ENCODE results near the gene MOB3B.

MOB3B gene

DNA sequence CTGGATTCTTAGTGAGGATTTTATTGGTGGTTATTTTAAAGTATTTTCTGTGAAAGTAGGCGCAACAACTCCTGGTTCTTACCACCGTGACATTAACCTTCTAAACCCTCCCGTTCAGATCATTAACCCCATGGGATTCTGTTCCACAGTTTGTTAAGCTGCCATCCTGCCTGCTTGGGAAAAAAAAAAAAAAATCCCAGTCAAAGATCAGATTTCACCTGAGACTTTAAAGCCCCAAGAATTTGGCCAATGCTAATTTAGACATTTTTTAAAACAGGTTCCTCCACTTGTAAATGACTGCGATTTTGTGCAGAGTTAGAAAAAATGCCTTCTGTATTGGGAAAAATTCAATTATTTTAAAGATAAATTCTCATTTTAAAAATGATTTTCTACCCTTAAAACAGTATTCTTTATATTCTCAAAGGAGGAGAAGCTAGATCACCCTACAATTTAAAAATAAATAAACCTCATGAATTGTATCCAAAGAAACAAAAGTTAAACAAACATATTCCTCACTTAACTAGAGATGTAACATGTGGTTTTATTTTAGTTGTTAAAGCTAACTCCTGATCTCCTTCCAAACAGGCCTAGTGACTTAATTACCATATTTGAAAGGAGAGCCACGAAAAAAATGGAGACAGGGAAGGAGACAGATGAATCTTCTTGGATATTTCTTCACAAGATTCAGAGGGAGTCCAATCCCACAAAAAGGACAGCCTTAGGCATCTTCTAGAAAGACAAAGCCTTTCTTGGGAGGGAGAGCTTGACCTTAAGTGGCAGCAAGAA, 98.7 kb downstream of the MOB3B start:
- no peak for TF ChIP-seq ZFP30 (CRISPR knock-in tag; IDR thresholded peaks at IDR 0.05)
- TF ChIP-seq SNAI2 (CRISPR knock-in tag; IDR thresholded peaks at IDR 0.05): no peak
- no peak for TF ChIP-seq TCF4 (CRISPR knock-in tag; IDR thresholded peaks at IDR 0.05; ENCODE audit: borderline replicate concordance)
- no peak for ATAC-seq

DNA sequence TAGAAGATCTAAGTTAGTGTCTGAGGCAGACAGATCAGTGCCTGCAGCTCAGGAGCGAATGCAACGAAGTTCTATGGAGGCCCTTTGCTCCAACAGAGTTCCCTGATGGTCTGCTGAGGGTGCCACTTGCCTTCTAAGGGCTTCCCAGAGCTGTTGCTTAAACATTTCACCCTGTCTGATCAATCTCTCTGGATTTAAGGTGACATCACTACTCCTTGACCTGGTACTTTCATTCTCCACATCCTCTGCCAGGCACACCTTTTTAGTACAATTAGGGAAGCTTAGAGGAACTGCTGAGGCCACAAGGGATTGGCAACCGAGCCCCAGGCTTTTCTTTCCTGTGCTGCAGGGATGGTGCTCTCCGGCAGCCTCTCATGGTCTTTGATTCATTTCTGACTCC, 99.7 kb downstream of the MOB3B start:
- TF ChIP-seq ZC3H10 (CRISPR knock-in tag; IDR thresholded peaks at IDR 0.05) (no peak), GLIS3 (CRISPR knock-in tag; IDR thresholded peaks at IDR 0.05) (no peak), TCF4 (CRISPR knock-in tag; IDR thresholded peaks at IDR 0.05; ENCODE audit: borderline replicate concordance) (no peak), PPARA (CRISPR knock-in tag; IDR thresholded peaks at IDR 0.05; ENCODE audit: borderline replicate concordance) (no peak), ARNTL (CRISPR knock-in tag; IDR thresholded peaks at IDR 0.05; ENCODE audit: borderline replicate concordance, low read depth) (no peak), ISL1 (CRISPR knock-in tag; IDR thresholded peaks at IDR 0.05) (no peak), OSR1 (CRISPR knock-in tag; IDR thresholded peaks at IDR 0.05) (no peak), CSRNP3 (CRISPR knock-in tag; IDR thresholded peaks at IDR 0.05) (no peak), RARB (CRISPR knock-in tag; IDR thresholded peaks at IDR 0.05) (no peak), ZNF8 (CRISPR knock-in tag; IDR thresholded peaks at IDR 0.05) (no peak), CSDC2 (CRISPR knock-in tag; IDR thresholded peaks at IDR 0.05) (no peak), ZNF70 (CRISPR knock-in tag; IDR thresholded peaks at IDR 0.05) (no peak), ZFP30 (CRISPR knock-in tag; IDR thresholded peaks at IDR 0.05) (no peak), SNAI2 (CRISPR knock-in tag; IDR thresholded peaks at IDR 0.05) (no peak), ESRRG (CRISPR knock-in tag; IDR thresholded peaks at IDR 0.05) (no peak)
- TF ChIP-seq, protein P1, sequence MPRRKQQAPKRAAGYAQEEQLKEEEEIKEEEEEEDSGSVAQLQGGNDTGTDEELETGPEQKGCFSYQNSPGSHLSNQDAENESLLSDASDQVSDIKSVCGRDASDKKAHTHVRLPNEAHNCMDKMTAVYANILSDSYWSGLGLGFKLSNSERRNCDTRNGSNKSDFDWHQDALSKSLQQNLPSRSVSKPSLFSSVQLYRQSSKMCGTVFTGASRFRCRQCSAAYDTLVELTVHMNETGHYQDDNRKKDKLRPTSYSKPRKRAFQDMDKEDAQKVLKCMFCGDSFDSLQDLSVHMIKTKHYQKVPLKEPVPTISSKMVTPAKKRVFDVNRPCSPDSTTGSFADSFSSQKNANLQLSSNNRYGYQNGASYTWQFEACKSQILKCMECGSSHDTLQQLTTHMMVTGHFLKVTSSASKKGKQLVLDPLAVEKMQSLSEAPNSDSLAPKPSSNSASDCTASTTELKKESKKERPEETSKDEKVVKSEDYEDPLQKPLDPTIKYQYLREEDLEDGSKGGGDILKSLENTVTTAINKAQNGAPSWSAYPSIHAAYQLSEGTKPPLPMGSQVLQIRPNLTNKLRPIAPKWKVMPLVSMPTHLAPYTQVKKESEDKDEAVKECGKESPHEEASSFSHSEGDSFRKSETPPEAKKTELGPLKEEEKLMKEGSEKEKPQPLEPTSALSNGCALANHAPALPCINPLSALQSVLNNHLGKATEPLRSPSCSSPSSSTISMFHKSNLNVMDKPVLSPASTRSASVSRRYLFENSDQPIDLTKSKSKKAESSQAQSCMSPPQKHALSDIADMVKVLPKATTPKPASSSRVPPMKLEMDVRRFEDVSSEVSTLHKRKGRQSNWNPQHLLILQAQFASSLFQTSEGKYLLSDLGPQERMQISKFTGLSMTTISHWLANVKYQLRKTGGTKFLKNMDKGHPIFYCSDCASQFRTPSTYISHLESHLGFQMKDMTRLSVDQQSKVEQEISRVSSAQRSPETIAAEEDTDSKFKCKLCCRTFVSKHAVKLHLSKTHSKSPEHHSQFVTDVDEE (CRISPR knock-in tag; IDR thresholded peaks at IDR 0.05): no peak
- ATAC-seq: no peak

DNA sequence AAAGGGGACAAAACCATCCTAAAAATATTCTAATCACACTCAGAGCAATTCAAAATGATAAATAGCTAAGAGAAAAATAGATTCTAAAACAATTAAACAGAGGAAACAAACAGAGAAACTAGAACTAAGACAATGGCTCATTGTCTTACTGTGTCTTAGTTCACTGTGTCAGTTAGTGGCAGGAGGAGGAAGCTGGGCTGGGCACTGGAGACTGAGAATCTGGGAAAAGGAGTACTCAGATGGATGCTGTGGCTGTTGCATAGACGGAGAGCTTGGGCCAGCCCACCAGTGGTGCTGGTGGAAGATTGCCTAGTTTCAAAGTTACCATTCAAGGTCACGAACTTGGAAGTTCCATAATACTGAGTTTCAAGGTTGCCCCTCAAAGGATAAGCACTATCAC, 100.2 kb downstream of the MOB3B start:
- ATAC-seq: no peak
- TF ChIP-seq PATZ1 (CRISPR knock-in tag; IDR thresholded peaks at IDR 0.05; ENCODE audit: borderline replicate concordance): no peak

DNA sequence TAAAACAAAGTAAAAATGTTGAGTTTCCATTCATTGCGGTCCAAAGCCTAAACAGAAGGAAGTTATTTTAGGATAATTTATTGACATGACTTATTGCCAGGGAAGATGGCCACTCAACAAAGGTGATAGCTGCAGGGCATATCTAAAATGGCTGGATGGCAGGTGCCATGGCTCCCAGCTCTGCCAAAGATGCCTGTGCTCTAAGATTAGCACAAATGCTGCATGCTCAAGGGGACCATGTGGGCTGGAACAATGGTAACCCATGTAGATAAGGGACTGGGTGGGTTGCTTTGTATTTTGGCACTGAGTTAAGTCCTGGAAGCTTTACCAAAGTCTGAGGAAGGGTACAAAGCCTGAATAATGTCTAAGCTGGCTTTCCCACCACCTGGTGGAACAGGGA, 101.1 kb downstream of the MOB3B start:
- no peak for ATAC-seq
- TF ChIP-seq CSRNP3 (CRISPR knock-in tag; IDR thresholded peaks at IDR 0.05) (no peak), ZC3H10 (CRISPR knock-in tag; IDR thresholded peaks at IDR 0.05) (no peak), ESRRG (CRISPR knock-in tag; IDR thresholded peaks at IDR 0.05) (no peak), BACH2 (CRISPR knock-in tag; IDR thresholded peaks at IDR 0.05; ENCODE audit: borderline replicate concordance) (no peak), OSR1 (CRISPR knock-in tag; IDR thresholded peaks at IDR 0.05) (no peak), ZNF565 (CRISPR knock-in tag; conservative IDR thresholded peaks at IDR 0.05; ENCODE audit: low read depth) (no peak), ZNF8 (CRISPR knock-in tag; IDR thresholded peaks at IDR 0.05) (no peak), GLIS3 (CRISPR knock-in tag; IDR thresholded peaks at IDR 0.05) (no peak), PATZ1 (CRISPR knock-in tag; IDR thresholded peaks at IDR 0.05; ENCODE audit: borderline replicate concordance) (no peak), TCF4 (CRISPR knock-in tag; IDR thresholded peaks at IDR 0.05; ENCODE audit: borderline replicate concordance) (no peak), PPARA (CRISPR knock-in tag; IDR thresholded peaks at IDR 0.05; ENCODE audit: borderline replicate concordance) (no peak), ZNF70 (CRISPR knock-in tag; IDR thresholded peaks at IDR 0.05) (no peak)
- TF ChIP-seq, protein P1 (CRISPR knock-in tag; IDR thresholded peaks at IDR 0.05): no peak
- TF ChIP-seq, protein P2, sequence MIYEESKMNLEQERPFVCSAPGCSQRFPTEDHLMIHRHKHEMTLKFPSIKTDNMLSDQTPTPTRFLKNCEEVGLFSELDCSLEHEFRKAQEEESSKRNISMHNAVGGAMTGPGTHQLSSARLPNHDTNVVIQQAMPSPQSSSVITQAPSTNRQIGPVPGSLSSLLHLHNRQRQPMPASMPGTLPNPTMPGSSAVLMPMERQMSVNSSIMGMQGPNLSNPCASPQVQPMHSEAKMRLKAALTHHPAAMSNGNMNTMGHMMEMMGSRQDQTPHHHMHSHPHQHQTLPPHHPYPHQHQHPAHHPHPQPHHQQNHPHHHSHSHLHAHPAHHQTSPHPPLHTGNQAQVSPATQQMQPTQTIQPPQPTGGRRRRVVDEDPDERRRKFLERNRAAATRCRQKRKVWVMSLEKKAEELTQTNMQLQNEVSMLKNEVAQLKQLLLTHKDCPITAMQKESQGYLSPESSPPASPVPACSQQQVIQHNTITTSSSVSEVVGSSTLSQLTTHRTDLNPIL (CRISPR knock-in tag; IDR thresholded peaks at IDR 0.05; ENCODE audit: low read depth): no peak

Data from SK-N-SH treated with all-trans-retinoic acid at 6 μM for 48 hours (cell line).